K562 (cell line): Measurements from ENCODE around the gene RPAIN. TPM values are rescaled to one million over a fixed set of nuclear protein-coding genes. Genes with fewer than 3 reads are reported as not detected.

ENCODE experiments used
- polyA plus RNA-seq, 8 experiments: library from polyadenylated mRNA; depleted of rRNA in 4 of 8; stranded (reverse) in 5 of 8; unstranded in 3 of 8; fragments of >200 nt; fragmentation: Nextera tagmentation in 2 of 8; fragmentation: Illumina TruSeq in 1 of 8; extraction: Ambion mirVana in 2 of 8; extraction: Trizol in 1 of 8; gene quantifications; 2 replicates each; pipeline versions ENCODE4 v1.2.1 to v1.2.3, GENCODE V29; 2011 to 2014; ENCODE audit warnings: inconsistent platforms in 1 of 8, missing spikeins in 1 of 8
- total RNA-seq, 7 experiments: library from RNA; depleted of rRNA in 6 of 7; stranded (reverse); fragments of >200 nt in 6 of 7; fragmentation: Illumina TruSeq in 2 of 7; extraction: Trizol in 2 of 7; gene quantifications; 2 replicates each; pipeline versions ENCODE4 v1.2.1 to v1.2.3, GENCODE V29; 2011 to 2021; ENCODE audit warnings: low replicate concordance in 1 of 7

The RPAIN gene
- total and polyA plus RNA-seq, 9 of the 15 experiments (the other 6 are each of a cell fraction or from before 2014, with no cell fraction given) = 27.3 to 63.7 (median 38.5) TPM

Other genes with a start within 250 kb of the RPAIN start
Only the 7 nearest of the 9 such genes appear.
- gene RABEP1, start 137.9 kb upstream of the RPAIN start, total RNA-seq (2014; rRNA removed) = 30.3 and 36.2 TPM in 2 replicates
- gene RABEP1, start 137.9 kb upstream of the RPAIN start, total RNA-seq (2014; rRNA removed; fragmentation: Illumina TruSeq; extraction: Trizol) = 38.9 and 43.3 TPM in 2 replicates
- gene RABEP1, start 137.9 kb upstream of the RPAIN start, total RNA-seq (2015; rRNA removed; fragmentation: Illumina TruSeq; extraction: Trizol) = 36.8 and 38.7 TPM in 2 replicates
- 30.1 and 31.8 TPM in 2 replicates for gene RABEP1, start 137.9 kb upstream of the RPAIN start, total RNA-seq (2021)
- gene RABEP1, start 137.9 kb upstream of the RPAIN start, polyA plus RNA-seq (2011; rRNA removed) = 19.3 and 30.1 TPM in 2 replicates
- gene RABEP1, start 137.9 kb upstream of the RPAIN start, polyA plus RNA-seq (2014; fragmentation: Illumina TruSeq; extraction: Trizol) = 26.4 and 31.3 TPM in 2 replicates
- 10 to 100 TPM in 1 of 2 experiments, 1 to 10 TPM in 1; 8.2 to 11.5 TPM for gene RABEP1, start 137.9 kb upstream of the RPAIN start, polyA plus RNA-seq (2014; fragmentation: Nextera tagmentation; extraction: Ambion mirVana)
- gene RABEP1, start 137.9 kb upstream of the RPAIN start, polyA plus RNA-seq (2014; rRNA removed) = 19.9 and 20.3 TPM in 2 replicates
- gene NUP88, start 520 bp upstream of the RPAIN start, total RNA-seq (2014; rRNA removed) = 125 and 128 TPM in 2 replicates
- gene NUP88, start 520 bp upstream of the RPAIN start, total RNA-seq (2014; rRNA removed; fragmentation: Illumina TruSeq; extraction: Trizol) = 137 and 154 TPM in 2 replicates
- gene NUP88, start 520 bp upstream of the RPAIN start, total RNA-seq (2015; rRNA removed; fragmentation: Illumina TruSeq; extraction: Trizol) = 143 and 148 TPM in 2 replicates
- 72.1 and 73.6 TPM in 2 replicates for gene NUP88, start 520 bp upstream of the RPAIN start, total RNA-seq (2021)
- gene NUP88, start 520 bp upstream of the RPAIN start, polyA plus RNA-seq (2011; rRNA removed) = 81.9 and 119 TPM in 2 replicates
- gene NUP88, start 520 bp upstream of the RPAIN start, polyA plus RNA-seq (2014; fragmentation: Illumina TruSeq; extraction: Trizol) = 150 and 160 TPM in 2 replicates
- 10 to 100 TPM; 59.9 to 74.6 TPM for gene NUP88, start 520 bp upstream of the RPAIN start, polyA plus RNA-seq (2014; fragmentation: Nextera tagmentation; extraction: Ambion mirVana)
- gene NUP88, start 520 bp upstream of the RPAIN start, polyA plus RNA-seq (2014; rRNA removed) = 117 and 137 TPM in 2 replicates
- 383 and 419 TPM in 2 replicates for gene C1QBP, start 19.0 kb downstream of the RPAIN start, total RNA-seq (2014; rRNA removed)
- 625 and 715 TPM in 2 replicates for gene C1QBP, start 19.0 kb downstream of the RPAIN start, total RNA-seq (2014; rRNA removed; fragmentation: Illumina TruSeq; extraction: Trizol)
- gene C1QBP, start 19.0 kb downstream of the RPAIN start, total RNA-seq (2015; rRNA removed; fragmentation: Illumina TruSeq; extraction: Trizol) = 633 and 665 TPM in 2 replicates
- 414 and 433 TPM in 2 replicates for gene C1QBP, start 19.0 kb downstream of the RPAIN start, total RNA-seq (2021)
- 209 and 398 TPM in 2 replicates for gene C1QBP, start 19.0 kb downstream of the RPAIN start, polyA plus RNA-seq (2011; rRNA removed)
- 490 and 582 TPM in 2 replicates for gene C1QBP, start 19.0 kb downstream of the RPAIN start, polyA plus RNA-seq (2014; fragmentation: Illumina TruSeq; extraction: Trizol)
- 100 to 1,000 TPM in 1 of 2 experiments, 10 to 100 TPM in 1; 90.7 to 107 TPM for gene C1QBP, start 19.0 kb downstream of the RPAIN start, polyA plus RNA-seq (2014; fragmentation: Nextera tagmentation; extraction: Ambion mirVana)
- 367 and 377 TPM in 2 replicates for gene C1QBP, start 19.0 kb downstream of the RPAIN start, polyA plus RNA-seq (2014; rRNA removed)
- gene DHX33, start 48.8 kb downstream of the RPAIN start, total RNA-seq (2014; rRNA removed) = 7.7 and 8.9 TPM in 2 replicates
- gene DHX33, start 48.8 kb downstream of the RPAIN start, total RNA-seq (2014; rRNA removed; fragmentation: Illumina TruSeq; extraction: Trizol) = 8.8 and 9.3 TPM in 2 replicates
- gene DHX33, start 48.8 kb downstream of the RPAIN start, total RNA-seq (2015; rRNA removed; fragmentation: Illumina TruSeq; extraction: Trizol) = 8.6 and 9.0 TPM in 2 replicates
- 19.8 and 20.2 TPM in 2 replicates for gene DHX33, start 48.8 kb downstream of the RPAIN start, total RNA-seq (2021)
- gene DHX33, start 48.8 kb downstream of the RPAIN start, polyA plus RNA-seq (2011; rRNA removed) = 12.8 and 13.0 TPM in 2 replicates
- gene DHX33, start 48.8 kb downstream of the RPAIN start, polyA plus RNA-seq (2014; fragmentation: Illumina TruSeq; extraction: Trizol) = 21.0 and 22.5 TPM in 2 replicates
- 1 to 10 TPM; 4.4 to 7.9 TPM for gene DHX33, start 48.8 kb downstream of the RPAIN start, polyA plus RNA-seq (2014; fragmentation: Nextera tagmentation; extraction: Ambion mirVana)
- 10.4 and 12.3 TPM in 2 replicates for gene DHX33, start 48.8 kb downstream of the RPAIN start, polyA plus RNA-seq (2014; rRNA removed)
- gene DERL2, start 66.0 kb downstream of the RPAIN start, total RNA-seq (2014; rRNA removed) = 11.5 and 15.5 TPM in 2 replicates
- 24.5 and 29.8 TPM in 2 replicates for gene DERL2, start 66.0 kb downstream of the RPAIN start, total RNA-seq (2014; rRNA removed; fragmentation: Illumina TruSeq; extraction: Trizol)
- 21.2 and 22.4 TPM in 2 replicates for gene DERL2, start 66.0 kb downstream of the RPAIN start, total RNA-seq (2015; rRNA removed; fragmentation: Illumina TruSeq; extraction: Trizol)
- 30.9 and 35.6 TPM in 2 replicates for gene DERL2, start 66.0 kb downstream of the RPAIN start, total RNA-seq (2021)
- 32.6 and 35.7 TPM in 2 replicates for gene DERL2, start 66.0 kb downstream of the RPAIN start, polyA plus RNA-seq (2011; rRNA removed)
- gene DERL2, start 66.0 kb downstream of the RPAIN start, polyA plus RNA-seq (2014; fragmentation: Illumina TruSeq; extraction: Trizol) = 18.5 and 24.8 TPM in 2 replicates
- gene DERL2, start 66.0 kb downstream of the RPAIN start, polyA plus RNA-seq (2014; fragmentation: Nextera tagmentation; extraction: Ambion mirVana) = 100 to 1,000 TPM; 105 TPM
- gene DERL2, start 66.0 kb downstream of the RPAIN start, polyA plus RNA-seq (2014; rRNA removed) = 30.7 and 31.0 TPM in 2 replicates
- gene MIS12, start 66.4 kb downstream of the RPAIN start, total RNA-seq (2014; rRNA removed) = 13.4 and 31.9 TPM in 2 replicates
- gene MIS12, start 66.4 kb downstream of the RPAIN start, total RNA-seq (2014; rRNA removed; fragmentation: Illumina TruSeq; extraction: Trizol) = 25.5 and 27.5 TPM in 2 replicates
- 23.2 and 25.9 TPM in 2 replicates for gene MIS12, start 66.4 kb downstream of the RPAIN start, total RNA-seq (2015; rRNA removed; fragmentation: Illumina TruSeq; extraction: Trizol)
- 16.6 and 17.2 TPM in 2 replicates for gene MIS12, start 66.4 kb downstream of the RPAIN start, total RNA-seq (2021)
- gene MIS12, start 66.4 kb downstream of the RPAIN start, polyA plus RNA-seq (2011; rRNA removed) = 23.5 and 29.8 TPM in 2 replicates
- gene MIS12, start 66.4 kb downstream of the RPAIN start, polyA plus RNA-seq (2014; fragmentation: Illumina TruSeq; extraction: Trizol) = 21.4 and 27.2 TPM in 2 replicates
- gene MIS12, start 66.4 kb downstream of the RPAIN start, polyA plus RNA-seq (2014; fragmentation: Nextera tagmentation; extraction: Ambion mirVana) = 10 to 100 TPM; 13.5 to 23.8 TPM
- 17.3 and 19.1 TPM in 2 replicates for gene MIS12, start 66.4 kb downstream of the RPAIN start, polyA plus RNA-seq (2014; rRNA removed)
- 27.7 and 37.8 TPM in 2 replicates for gene NLRP1, start 164.3 kb downstream of the RPAIN start, total RNA-seq (2014; rRNA removed)
- gene NLRP1, start 164.3 kb downstream of the RPAIN start, total RNA-seq (2014; rRNA removed; fragmentation: Illumina TruSeq; extraction: Trizol) = 14.9 and 18.8 TPM in 2 replicates
- gene NLRP1, start 164.3 kb downstream of the RPAIN start, total RNA-seq (2015; rRNA removed; fragmentation: Illumina TruSeq; extraction: Trizol) = 17.2 and 19.3 TPM in 2 replicates
- 36.7 and 47.4 TPM in 2 replicates for gene NLRP1, start 164.3 kb downstream of the RPAIN start, total RNA-seq (2021)
- gene NLRP1, start 164.3 kb downstream of the RPAIN start, polyA plus RNA-seq (2011; rRNA removed) = 44.6 and 47.1 TPM in 2 replicates
- gene NLRP1, start 164.3 kb downstream of the RPAIN start, polyA plus RNA-seq (2014; fragmentation: Illumina TruSeq; extraction: Trizol) = 51.1 and 53.9 TPM in 2 replicates
- 1 to 10 TPM; 4.0 to 4.1 TPM for gene NLRP1, start 164.3 kb downstream of the RPAIN start, polyA plus RNA-seq (2014; fragmentation: Nextera tagmentation; extraction: Ambion mirVana)
- gene NLRP1, start 164.3 kb downstream of the RPAIN start, polyA plus RNA-seq (2014; rRNA removed) = 61.0 and 69.4 TPM in 2 replicates